ENCODE measurements around the gene TRIP10.
"Not testable (repeated sequence)": the region's sequence is repeated elsewhere in the genome, so short reads cannot be mapped to it uniquely, and the experiment has no call there.

The TRIP10 gene

DNA sequence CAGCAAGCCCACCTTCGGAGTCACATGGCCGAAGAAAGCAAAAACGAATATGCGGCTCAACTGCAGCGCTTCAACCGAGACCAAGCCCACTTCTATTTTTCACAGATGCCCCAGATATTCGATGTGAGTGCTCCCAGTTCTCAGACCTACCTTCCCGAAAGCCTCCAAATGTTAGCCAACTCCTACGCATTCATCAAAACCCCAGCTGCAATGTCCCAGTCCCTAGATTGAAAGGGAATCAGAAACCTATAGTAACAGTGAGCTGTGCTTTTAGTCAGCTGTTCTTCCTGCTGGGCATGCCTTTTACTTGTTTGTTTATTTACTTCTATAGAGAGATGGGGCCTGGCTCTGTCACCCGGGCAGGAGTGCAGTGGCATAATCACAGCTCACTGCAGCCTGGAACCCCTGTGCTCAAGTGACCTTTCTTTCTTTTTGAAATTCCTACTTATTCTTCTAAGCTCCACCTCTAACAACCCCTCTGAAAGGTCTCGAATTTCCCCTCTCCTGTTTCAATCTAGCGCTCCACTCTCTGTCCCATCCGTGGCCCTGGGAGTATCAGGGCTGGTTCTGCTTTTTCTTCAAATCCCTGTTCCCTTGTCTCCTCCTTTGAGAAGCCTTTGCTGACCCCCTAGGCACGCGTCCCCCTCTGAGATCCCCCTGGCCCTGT is 4.4 kb downstream of the TRIP10 start:
- DNase-seq (ENCODE audit: low read depth): no peak

DNA sequence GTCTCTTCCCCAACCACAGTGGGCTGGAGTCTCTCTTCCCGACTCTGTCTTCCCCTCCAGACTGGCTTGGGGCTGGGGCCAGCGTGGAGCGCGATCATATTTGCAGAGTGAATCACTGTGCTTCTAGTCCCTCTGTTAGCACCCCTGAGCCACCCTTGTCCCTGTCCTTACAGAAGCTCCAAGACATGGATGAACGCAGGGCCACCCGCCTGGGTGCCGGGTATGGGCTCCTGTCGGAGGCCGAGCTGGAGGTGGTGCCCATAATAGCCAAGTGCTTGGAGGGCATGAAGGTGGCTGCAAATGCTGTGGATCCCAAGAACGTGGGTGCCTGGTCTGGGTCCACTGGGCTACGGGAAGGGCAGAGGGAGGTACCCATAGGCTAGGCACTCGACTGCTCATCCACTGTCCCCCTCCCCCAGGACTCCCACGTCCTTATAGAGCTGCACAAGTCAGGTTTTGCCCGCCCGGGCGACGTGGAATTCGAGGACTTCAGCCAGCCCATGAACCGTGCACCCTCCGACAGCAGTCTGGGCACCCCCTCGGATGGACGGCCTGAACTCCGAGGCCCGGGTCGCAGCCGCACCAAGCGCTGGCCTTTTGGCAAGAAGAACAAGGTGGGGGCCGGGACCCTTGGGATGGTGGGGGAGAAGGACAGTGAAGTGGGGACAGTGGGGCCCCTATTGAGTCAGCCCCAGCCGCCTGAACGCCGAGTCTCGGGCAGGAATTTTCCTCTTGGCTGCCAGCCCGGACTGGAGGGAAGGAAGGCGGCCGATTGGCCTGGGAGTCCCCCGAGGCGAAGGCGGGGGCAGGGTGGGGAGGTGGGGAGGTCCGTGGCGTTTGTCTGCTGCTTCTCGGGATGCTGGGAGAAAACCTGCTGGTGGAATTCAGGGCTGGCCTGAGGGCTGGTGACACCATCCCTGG is 5.2 kb downstream of the TRIP10 start:
- DNase-seq (ENCODE audit: low read depth): peak; percentile 96

DNA sequence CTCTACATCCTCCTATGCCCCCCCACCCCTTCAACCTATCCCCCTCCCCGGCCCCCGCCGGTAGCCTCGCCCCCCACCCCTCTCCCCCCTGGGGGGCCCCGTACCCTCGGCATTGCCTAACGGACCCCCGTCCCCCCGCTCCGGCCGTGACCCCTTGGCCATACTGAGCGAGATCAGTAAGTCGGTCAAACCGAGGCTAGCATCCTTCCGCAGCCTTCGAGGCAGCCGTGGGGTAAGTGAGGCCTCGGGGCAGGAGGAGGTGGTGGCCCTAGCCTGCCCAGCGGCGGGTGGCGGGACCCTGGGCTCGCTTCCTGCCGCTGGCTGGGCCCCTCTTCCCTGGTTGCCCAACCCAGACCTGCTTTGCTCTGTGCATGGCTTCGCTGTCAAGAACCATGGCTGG is 6.5 kb downstream of the TRIP10 start:
- no peak for DNase-seq (ENCODE audit: low read depth)

DNA sequence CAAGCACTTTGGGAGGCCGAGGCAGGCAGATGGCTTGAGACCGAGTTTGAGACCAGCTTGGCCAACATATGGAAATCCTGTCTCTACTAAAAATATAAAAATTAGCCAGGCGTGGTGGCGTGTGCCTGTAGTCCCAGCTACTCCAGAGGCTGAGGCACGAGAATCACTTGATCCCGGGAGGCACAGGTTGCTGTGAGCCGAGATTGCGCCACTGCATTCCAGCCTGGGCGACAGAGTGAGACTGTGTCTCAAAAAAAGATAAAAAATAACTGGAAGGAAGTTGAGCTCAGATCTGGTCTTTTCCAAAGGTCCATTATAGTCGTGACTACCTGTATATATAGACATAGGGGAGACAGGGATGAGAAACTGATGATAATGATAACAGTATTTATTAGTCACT is 9.1 kb downstream of the TRIP10 start:
- not testable (repeated sequence) for DNase-seq (ENCODE audit: low read depth)

- DNase-seq (ENCODE audit: low read depth): no peak
Observed at GRCh38 chr19:6750062-6750461, 10.6 kb downstream of the TRIP10 start.

DNA sequence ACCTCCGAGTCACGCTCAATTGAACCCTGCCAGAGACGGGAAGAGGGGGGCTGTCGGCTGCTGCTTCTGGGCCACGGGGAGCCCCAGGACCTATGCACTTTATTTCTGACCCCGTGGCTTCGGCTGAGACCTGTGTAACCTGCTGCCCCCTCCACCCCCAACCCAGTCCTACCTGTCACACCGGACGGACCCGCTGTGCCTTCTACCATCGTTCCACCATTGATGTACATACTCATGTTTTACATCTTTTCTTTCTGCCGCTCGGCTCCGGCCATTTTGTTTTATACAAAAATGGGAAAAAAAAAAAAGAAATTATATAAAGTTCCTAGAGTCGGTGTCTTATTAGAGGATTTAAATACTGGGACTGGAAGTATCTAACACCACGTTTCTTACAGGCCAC is 11.7 kb downstream of the TRIP10 start:
- DNase-seq (ENCODE audit: low read depth): no peak

DNA sequence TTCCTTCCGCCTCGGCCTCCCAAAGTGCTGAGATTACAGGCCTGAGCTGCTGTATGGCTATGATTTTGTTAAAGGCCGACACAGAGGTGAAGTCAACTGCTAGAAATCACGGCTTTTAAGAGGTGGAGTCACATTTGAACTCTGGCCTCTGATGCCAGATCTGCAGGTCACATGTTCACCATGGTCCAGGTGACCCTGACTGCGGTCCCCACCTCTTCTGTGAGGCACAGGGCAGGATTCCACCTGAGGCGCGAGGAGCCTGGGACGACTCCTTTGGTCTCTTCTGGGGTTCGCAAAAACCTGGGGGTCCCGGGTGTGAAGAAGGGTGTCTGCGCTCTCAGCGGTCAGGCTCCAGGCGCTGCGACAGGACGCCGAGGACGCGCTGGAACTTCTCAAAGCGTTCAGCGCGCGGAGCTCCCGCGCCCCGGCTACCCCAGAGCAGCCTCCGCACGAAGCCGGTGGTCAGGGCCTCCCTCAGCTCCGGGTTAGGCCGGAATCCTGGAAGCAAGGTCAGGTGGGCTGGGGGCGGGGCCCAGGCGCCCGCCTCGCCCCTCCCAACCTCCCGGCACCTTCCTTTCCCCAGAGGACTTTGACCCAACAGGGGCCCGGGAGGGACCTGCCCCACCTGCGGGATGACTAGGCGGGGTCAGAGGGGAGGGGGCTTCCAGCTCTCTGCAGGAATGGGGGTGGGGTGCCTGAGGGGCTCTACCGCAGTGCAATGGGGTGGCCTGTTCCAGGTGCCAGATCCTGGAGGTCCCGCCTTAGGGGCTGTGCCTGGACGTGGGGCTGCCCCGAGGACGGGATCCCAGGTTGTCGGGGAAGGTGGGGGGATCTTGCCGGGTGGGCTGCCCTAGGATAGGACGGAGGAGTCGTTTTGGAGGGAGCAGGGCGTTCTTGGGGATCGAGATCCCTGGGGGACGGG is 13.0 kb downstream of the TRIP10 start:
- no peak for DNase-seq (ENCODE audit: low read depth)

DNA sequence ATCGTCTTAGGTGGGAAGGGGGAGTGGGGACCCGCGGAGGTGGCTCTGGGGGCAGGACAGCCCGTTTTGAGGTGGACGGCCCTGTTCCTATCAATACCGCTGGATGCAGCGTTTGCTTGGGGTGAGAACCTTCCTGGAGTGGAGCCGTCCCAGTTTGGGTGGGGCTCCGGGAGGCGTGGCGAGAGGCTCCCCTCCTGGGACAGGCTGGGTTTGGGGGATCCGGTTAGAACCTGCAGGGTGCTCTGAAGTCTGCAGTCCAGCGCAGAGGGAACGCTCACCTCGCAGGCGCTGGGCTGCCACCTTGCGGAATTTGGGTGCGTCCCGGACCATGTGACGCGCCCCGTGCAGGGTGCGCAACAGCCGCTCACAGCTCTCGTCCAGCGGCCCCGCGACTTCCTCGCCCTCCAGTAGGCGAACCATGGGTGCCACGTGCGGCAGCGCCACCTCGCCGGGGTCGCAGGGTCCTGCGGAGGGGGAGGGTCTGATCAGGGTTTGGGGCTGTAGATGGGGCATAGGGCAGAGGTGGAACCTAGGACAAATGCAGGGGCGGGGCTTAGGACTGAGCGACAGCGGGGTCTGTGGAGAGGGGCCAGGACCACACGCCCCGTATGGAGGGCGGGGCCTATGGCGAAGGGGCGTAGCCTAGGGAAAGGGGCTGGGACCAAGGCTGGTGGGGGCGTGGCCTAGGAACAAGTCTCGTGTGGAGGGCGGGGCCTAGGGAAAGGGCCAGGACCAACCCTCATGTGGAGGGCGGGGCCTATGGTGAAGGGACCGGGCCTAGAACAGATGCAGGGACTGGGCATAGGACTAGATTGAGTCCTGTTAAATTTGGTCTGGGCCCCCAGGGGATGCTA is 13.9 kb downstream of the TRIP10 start:
- DNase-seq (ENCODE audit: low read depth): peak; percentile 77

DNA sequence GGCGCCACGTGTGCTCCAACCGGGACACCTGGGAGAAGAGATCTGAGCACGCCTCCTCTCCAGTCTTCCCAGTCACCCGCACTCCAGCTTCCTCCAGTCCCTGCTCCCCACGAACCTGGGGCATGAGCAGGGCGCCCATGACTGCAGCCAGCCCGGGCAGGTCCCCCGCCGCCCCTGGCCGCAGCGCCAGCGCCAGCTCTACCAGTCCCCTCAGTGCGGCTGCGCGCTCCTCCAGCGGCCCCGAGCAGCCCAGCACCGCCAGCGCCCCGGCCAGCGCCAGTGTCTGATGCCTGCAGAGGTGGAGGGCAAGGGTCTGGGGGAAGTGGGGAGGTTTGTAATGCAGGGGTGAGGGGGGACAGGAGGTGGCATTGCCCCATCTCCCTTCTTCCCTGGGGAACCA is 14.7 kb downstream of the TRIP10 start:
- no peak for DNase-seq (ENCODE audit: low read depth)

- DNase-seq (ENCODE audit: low read depth): no peak
Observed at GRCh38 chr19:6754653-6755463, 15.4 kb downstream of the TRIP10 start.

DNA sequence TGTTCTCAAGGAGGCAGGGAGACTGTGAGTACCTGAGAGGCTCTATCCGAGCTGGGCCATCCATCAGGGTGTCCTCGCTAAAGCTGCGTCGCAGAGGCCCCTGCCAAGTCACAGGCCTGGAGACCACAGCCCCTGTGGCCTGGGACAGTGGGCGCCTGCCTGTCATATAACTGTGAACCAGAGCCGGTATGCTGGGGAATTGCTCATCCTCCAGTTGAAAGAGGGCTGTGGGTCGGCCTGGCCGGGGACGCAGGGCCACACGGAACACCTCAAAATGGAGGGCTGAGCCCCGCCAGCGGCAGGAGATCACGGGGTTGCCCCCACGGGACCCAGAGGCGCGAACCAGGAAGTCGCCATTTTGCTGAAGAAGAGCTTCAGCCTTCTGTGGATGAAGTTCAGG is 21.1 kb downstream of the TRIP10 start:
- no peak for DNase-seq (ENCODE audit: low read depth)

DNA sequence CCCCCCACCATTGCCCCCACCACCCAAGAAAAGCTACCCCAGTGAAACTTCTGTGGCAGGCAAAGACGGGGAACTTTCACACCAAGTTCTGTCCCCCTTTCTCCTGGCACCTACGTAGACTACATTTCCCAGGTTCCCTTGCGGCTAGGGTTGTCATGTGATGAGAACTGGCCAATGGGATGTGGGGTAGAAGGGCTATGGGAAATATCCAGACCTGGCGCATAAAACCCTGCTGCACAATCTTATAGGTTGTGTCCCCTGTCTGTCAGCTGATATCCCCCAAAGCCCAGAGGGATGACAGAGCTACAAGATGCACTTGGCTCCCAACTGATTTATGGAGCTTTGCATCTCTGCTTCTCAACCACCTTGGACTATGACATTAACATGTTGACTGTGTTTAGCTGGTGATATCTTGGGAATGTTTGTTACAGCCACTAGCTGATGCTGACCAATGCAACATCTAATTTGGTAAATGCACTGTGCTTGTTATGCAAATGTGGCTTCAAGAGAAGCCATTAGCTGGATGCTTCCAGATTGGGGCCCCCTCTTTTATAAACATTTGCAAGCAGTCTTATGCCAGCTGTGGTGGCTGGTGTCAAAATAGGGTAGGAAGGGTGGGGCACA is 21.7 kb downstream of the TRIP10 start:
- DNase-seq (ENCODE audit: low read depth): no peak

- DNase-seq (ENCODE audit: low read depth): not testable (repeated sequence)
Observed at GRCh38 chr19:6762253-6762797, 22.8 kb downstream of the TRIP10 start.

- DNase-seq (ENCODE audit: low read depth): no peak
Observed at GRCh38 chr19:6765738-6766356, 26.4 kb downstream of the TRIP10 start.

GRCh38 chr19:6766357-6767080 is 27.0 kb downstream of the TRIP10 start:
- no peak for DNase-seq (ENCODE audit: low read depth)

DNA sequence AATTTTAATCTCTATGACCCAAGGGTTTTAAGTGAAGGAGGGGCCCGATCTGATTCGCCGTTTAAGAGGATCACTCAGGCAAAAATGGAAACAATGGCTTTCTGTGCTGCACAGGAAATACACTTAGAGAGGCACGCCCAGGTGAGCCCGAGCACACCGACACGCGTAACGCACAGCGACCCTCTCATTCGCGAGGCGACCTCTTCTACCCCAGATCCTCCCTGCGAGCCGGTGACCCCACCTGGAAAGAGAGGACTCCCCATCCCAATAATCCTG is 27.5 kb downstream of the TRIP10 start:
- DNase-seq (ENCODE audit: low read depth): no peak

- peak; percentile 42 for DNase-seq (ENCODE audit: low read depth)
Observed at GRCh38 chr19:6767357-6768235, 28.1 kb downstream of the TRIP10 start, which contains the start of gene SH2D3A. TSS of gene SH2D3A (minus strand) at chr19:6767435. CDS start at chr19:6763748, 3,687 bp downstream.

Measured in EH (cell line).